ENCODE data around the gene PSMC3. TPM values are rescaled to one million over a fixed set of nuclear protein-coding genes. Genes with fewer than 3 reads are reported as not detected.
A peak's percentile ranks its signal among the peaks of the same experiment; 100 is the strongest.
"Not testable (repeated sequence)": the region's sequence is repeated elsewhere in the genome, so short reads cannot be mapped to it uniquely, and the experiment has no call there.

The PSMC3 gene
- total RNA-seq, 1 experiment from 2014 or later: 275 TPM

- no peaks in the 10 kb centered on the region for H3K9me3 ChIP-seq (ENCODE audit: low read length)
- H3K9me2 ChIP-seq (replicated peaks; ENCODE audit: low read length): no peaks in the 10 kb centered on the region
- H3K4me3 ChIP-seq (ENCODE audit: low read length): no peak overlapping the region
- H3K4me2 ChIP-seq (ENCODE audit: low read length): no peak overlapping the region
- H3K27me3 ChIP-seq (ENCODE audit: low read length): no peaks in the 10 kb centered on the region
- H3K4me1 ChIP-seq (ENCODE audit: insufficient read depth, low read length): no peaks in the 10 kb centered on the region
- H3F3A ChIP-seq (ENCODE audit: low read length, unreplicated experiment): no peaks in the 10 kb centered on the region
- intact Hi-C loops (cut with micrococcal nuclease): no loop called here
- DNase-seq (no peak), ATAC-seq (no peak; the same call in none of the 2 replicates)
- no peaks in the 10 kb centered on the region for H3K79me2 ChIP-seq (ENCODE audit: low read length)
- TSS peak; percentile 13 for BruUV-seq (replicated peaks)
- 0 out of 2 replicates have a peak, but pooled peaks cover 7% of the 10 kb centered on the region for H3K36me3 ChIP-seq (ENCODE audit: low read depth, low read length)
- H2AFZ ChIP-seq (ENCODE audit: low read length): no peak overlapping the region
- TF ChIP-seq EZH2 (IDR thresholded peaks at IDR 0.05; ENCODE audit: low read length, unreplicated experiment) (no peak), CTCF (conservative IDR thresholded peaks at IDR 0.05; ENCODE audit: low read depth, low read length) (no peak), EZH2phosphoT487 (IDR thresholded peaks at IDR 0.05; ENCODE audit: borderline replicate concordance, low read length) (no peak)
- H3K27ac ChIP-seq (ENCODE audit: low read length): no peak overlapping the region
- CTCF ChIA-PET: no interaction called here
- H4K20me1 ChIP-seq (ENCODE audit: low read length): no peaks in the 10 kb centered on the region
- POLR2A ChIA-PET (ENCODE audit: unreplicated experiment): no interaction called here
- no peak overlapping the region for H3K9ac ChIP-seq (ENCODE audit: low read length)
Observed at GRCh38 chr11:47460571-47461235, 34.5 kb upstream of the PSMC3 start.

GRCh38 chr11:47454258-47454671 is 28.0 kb upstream of the PSMC3 start:
- not testable (repeated sequence) for H3F3A ChIP-seq (ENCODE audit: low read length, unreplicated experiment); BruUV-seq (replicated peaks); H3K79me2 ChIP-seq (ENCODE audit: low read length); H3K36me3 ChIP-seq (ENCODE audit: low read depth, low read length); H3K9me3 ChIP-seq (ENCODE audit: low read length); H2AFZ ChIP-seq (ENCODE audit: low read length); H3K4me2 ChIP-seq (ENCODE audit: low read length); H3K27me3 ChIP-seq (ENCODE audit: low read length); H3K4me3 ChIP-seq (ENCODE audit: low read length); H4K20me1 ChIP-seq (ENCODE audit: low read length); H3K9me2 ChIP-seq (replicated peaks; ENCODE audit: low read length); H3K27ac ChIP-seq (ENCODE audit: low read length); H3K9ac ChIP-seq (ENCODE audit: low read length); H3K4me1 ChIP-seq (ENCODE audit: insufficient read depth, low read length)
- intact Hi-C loops (cut with micrococcal nuclease): loop anchor here (1.0 to 2.0 kb wide), 2 partner anchors 45 to 80 kb away; partner anchors contain the start of gene SLC39A13
- DNase-seq (peak; percentile 78), ATAC-seq (peak; percentile 86)
- POLR2A ChIA-PET (ENCODE audit: unreplicated experiment): interaction anchor here (0.6 kb wide), 1 partner anchor 478 kb away, joined by 11 read pairs; no protein-coding TSS in a partner anchor
- peak; percentile 78 for TF ChIP-seq CTCF (conservative IDR thresholded peaks at IDR 0.05; ENCODE audit: low read depth, low read length)
- CTCF ChIA-PET: interaction anchor here (0.6 kb wide), 14 partner anchors 20 to 1537 kb away, joined by 4 to 9 read pairs (median 5); partner anchors contain the start of gene PEX16

GRCh38 chr11:47453365-47453764 is 27.1 kb upstream of the PSMC3 start:
- no peak overlapping the region for H3K4me3 ChIP-seq (ENCODE audit: low read length)
- H3K4me1 ChIP-seq (ENCODE audit: insufficient read depth, low read length): no peaks in the 10 kb centered on the region
- no peak for DNase-seq
- ATAC-seq: no peak
- intact Hi-C loops (cut with micrococcal nuclease): no loop called here
- no peak overlapping the region for H3K4me2 ChIP-seq (ENCODE audit: low read length)
- ChIA-PET POLR2A (ENCODE audit: unreplicated experiment) (no interaction called here), CTCF (no interaction called here)
- H4K20me1 ChIP-seq (ENCODE audit: low read length): no peaks in the 10 kb centered on the region
- no TSS peak for BruUV-seq (replicated peaks)
- H3K27ac ChIP-seq (ENCODE audit: low read length): no peak overlapping the region
- H3F3A ChIP-seq (ENCODE audit: low read length, unreplicated experiment): no peaks in the 10 kb centered on the region
- no peaks in the 10 kb centered on the region for H3K27me3 ChIP-seq (ENCODE audit: low read length)
- no peaks in the 10 kb centered on the region for H3K9me3 ChIP-seq (ENCODE audit: low read length)
- H2AFZ ChIP-seq (ENCODE audit: low read length): no peak overlapping the region
- TF ChIP-seq CTCF (conservative IDR thresholded peaks at IDR 0.05; ENCODE audit: low read depth, low read length) (no peak), EZH2phosphoT487 (IDR thresholded peaks at IDR 0.05; ENCODE audit: borderline replicate concordance, low read length) (no peak), EZH2 (IDR thresholded peaks at IDR 0.05; ENCODE audit: low read length, unreplicated experiment) (no peak)
- H3K9me2 ChIP-seq (replicated peaks; ENCODE audit: low read length): no peaks in the 10 kb centered on the region
- no peaks in the 10 kb centered on the region for H3K79me2 ChIP-seq (ENCODE audit: low read length)
- no peak overlapping the region for H3K9ac ChIP-seq (ENCODE audit: low read length)
- H3K36me3 ChIP-seq (ENCODE audit: low read depth, low read length): no peaks in the 10 kb centered on the region; the same call in 1 of the 2 replicates
